Sigmoid colon (tissue), 7 donors: ENCODE measurements around the gene SHISA6. TPM values are rescaled to one million over a fixed set of nuclear protein-coding genes. Genes with fewer than 3 reads are reported as not detected.

ENCODE experiments used
- DNase-seq: peaks from one replicate; pipeline ENCODE4 v3.0.0-alpha.2; 2019
- H3K27ac ChIP-seq, 4 donors: fragments of 200-600 bp; sonication (generic); one replicate each; pipeline ENCODE4 v1.5.1; 2016 to 2019; ENCODE audit warnings: mild to moderate bottlenecking in 1 of 4
- H3K27me3 ChIP-seq, 3 donors: fragments of 200-600 bp; sonication (generic); one replicate each; pipeline ENCODE4 v1.5.1; 2019; ENCODE audit warnings: mild to moderate bottlenecking in 1 of 3
- H3K36me3 ChIP-seq, 4 donors: fragments of 200-600 bp; sonication (generic); one replicate each; pipeline ENCODE4 v1.5.1; 2016 to 2019
- H3K4me1 ChIP-seq, 4 donors: fragments of 200-600 bp; sonication (generic); one replicate each; pipeline ENCODE4 v1.5.1; 2017 to 2019
- H3K4me3 ChIP-seq, 4 donors: fragments of 200-600 bp; sonication (generic); one replicate each; pipeline ENCODE4 v1.5.1; 2017 to 2019; ENCODE audit warnings: mild to moderate bottlenecking in 2 of 4, moderate library complexity in 1 of 4
- H3K9me3 ChIP-seq, 4 donors: fragments of 200-600 bp in 3 of 4; sonication (generic) in 3 of 4; one replicate each; pipeline versions ENCODE4 v1.5.1 to v1.6.1; 2013 to 2019
- EP300 ChIP-seq, 4 donors: sonication (generic); formaldehyde crosslinking; IDR thresholded peaks; one replicate each; pipeline ENCODE4 v1.6.1; 2017; ENCODE audit warnings: antibody characterized with exemption in 4 of 4
- POLR2A ChIP-seq, 2 donors: fragments of 450-650 bp; IDR thresholded peaks; one replicate each; pipeline ENCODE4 v1.6.1; 2016; ENCODE audit warnings: antibody characterized with exemption in 2 of 2, mild to moderate bottlenecking in 2 of 2, moderate library complexity in 2 of 2
- POLR2AphosphoS5 ChIP-seq, 4 donors: sonication (generic); formaldehyde crosslinking; IDR thresholded peaks; one replicate each; pipeline ENCODE4 v1.6.1; 2017; ENCODE audit warnings: antibody characterized with exemption in 4 of 4
- WGBS, 2 donors: extraction: QIAGEN DNeasy Blood & Tissue Kit; methylation state at CpG; one replicate each; pipeline ENCODE4 v1.1.7; 2013; 5-methylcytosine and 5-hydroxymethylcytosine counted together
- intact Hi-C: fragments of 100-400 bp; cut with DNase I; formaldehyde crosslinking; loops from one replicate; pipeline ENCODE4 v1.15.1; 2023
- polyA plus RNA-seq, 3 donors: library from polyadenylated mRNA; stranded (reverse); fragments of 200-250 nt; gene quantifications; one replicate each; pipeline ENCODE4 v1.2.3, GENCODE V29; 2013
- total RNA-seq, 4 donors: library from RNA; depleted of rRNA; stranded (reverse); fragments of >200 nt; gene quantifications; one replicate each; pipeline ENCODE4 v1.1.0, GENCODE V29; 2016
- TF ChIP-seq, protein P1 (sequence below), 4 experiments: fragments of 450-650 bp in 3 of 4; fragments of 200-600 bp in 1 of 4; IDR thresholded peaks; one replicate each; pipeline ENCODE4 v1.5.1; 2016 to 2019; ENCODE audit warnings: antibody characterized with exemption in 4 of 4, mild to moderate bottlenecking in 3 of 4, moderate library complexity in 2 of 4
- donor health status: healthy with polysubstance abuse.
- donor health status: Bipolar disorder and iron deficiency.
- donor health status: healthy.

The SHISA6 gene
- total and polyA plus RNA-seq, 7 donors: under 0.01 to 1.1 (median 0.38) TPM; not detected in 1

DNA sequence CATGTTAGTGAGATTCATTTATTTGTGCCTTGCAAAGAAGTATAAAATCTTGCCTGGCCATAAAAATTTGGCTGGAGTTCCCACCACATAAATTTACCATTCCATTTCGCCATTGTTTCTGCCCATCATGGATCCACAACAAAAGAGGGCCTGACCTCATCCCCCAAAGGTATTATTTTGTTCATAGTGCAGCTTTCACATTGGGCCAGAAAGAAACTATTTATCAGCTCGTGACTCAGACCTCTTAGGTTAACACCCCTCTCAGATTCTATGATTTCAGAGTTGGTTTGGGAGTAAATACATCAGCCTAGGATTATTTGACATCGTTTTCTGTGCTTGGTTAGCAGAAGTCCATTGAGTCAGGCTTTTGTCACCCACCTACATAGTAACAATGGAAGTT is 108.1 kb downstream of the SHISA6 start:
- Histone ChIP-seq H3K27ac (no peak overlapping the region), H3K4me3 (no peak overlapping the region), H3K27me3 (no peaks in the 10 kb centered on the region), H3K4me1 (peaks cover 0 to 8% (median 3%) of the 10 kb centered on the region in 4 donors), H3K36me3 (no peaks in the 10 kb centered on the region), H3K9me3 (no peaks in the 10 kb centered on the region)
- intact Hi-C loops: loop anchor here (10.0 kb wide), 1 partner anchor 64 kb away; no protein-coding TSS in a partner anchor
- no peak for TF ChIP-seq POLR2AphosphoS5 (IDR thresholded peaks at IDR 0.05)
- no peak for TF ChIP-seq POLR2A (IDR thresholded peaks at IDR 0.05)
- TF ChIP-seq, protein P1, sequence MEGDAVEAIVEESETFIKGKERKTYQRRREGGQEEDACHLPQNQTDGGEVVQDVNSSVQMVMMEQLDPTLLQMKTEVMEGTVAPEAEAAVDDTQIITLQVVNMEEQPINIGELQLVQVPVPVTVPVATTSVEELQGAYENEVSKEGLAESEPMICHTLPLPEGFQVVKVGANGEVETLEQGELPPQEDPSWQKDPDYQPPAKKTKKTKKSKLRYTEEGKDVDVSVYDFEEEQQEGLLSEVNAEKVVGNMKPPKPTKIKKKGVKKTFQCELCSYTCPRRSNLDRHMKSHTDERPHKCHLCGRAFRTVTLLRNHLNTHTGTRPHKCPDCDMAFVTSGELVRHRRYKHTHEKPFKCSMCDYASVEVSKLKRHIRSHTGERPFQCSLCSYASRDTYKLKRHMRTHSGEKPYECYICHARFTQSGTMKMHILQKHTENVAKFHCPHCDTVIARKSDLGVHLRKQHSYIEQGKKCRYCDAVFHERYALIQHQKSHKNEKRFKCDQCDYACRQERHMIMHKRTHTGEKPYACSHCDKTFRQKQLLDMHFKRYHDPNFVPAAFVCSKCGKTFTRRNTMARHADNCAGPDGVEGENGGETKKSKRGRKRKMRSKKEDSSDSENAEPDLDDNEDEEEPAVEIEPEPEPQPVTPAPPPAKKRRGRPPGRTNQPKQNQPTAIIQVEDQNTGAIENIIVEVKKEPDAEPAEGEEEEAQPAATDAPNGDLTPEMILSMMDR (IDR thresholded peaks at IDR 0.05): no peak
- no peak for TF ChIP-seq EP300 (IDR thresholded peaks at IDR 0.05)
- 43 to 61% methylated on average over 3 of the region's 3 CpGs for WGBS, 2 donors
- DNase-seq: no peak

DNA sequence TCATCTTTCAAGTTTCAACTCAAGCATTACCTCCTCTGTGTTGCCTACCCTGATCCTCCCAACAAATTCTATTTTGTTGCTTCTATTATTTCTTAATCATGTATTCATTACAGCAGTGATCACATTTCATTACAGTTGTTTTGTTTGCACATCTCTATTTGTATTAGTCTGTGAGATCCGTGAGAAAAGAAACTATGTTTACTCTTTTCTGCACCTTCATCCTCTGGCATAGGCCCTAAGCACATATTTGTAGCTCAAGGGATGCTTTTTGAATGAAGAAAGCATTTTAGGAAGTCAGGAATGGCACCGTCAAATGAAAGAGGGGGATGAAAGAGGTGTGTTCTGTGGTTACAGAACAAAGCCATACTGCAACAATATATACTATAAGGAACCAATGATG is 110.5 kb downstream of the SHISA6 start:
- DNase-seq: no peak
- no peak overlapping the region for H3K27ac ChIP-seq
- TF ChIP-seq, protein P1 (IDR thresholded peaks at IDR 0.05): no peak
- TF ChIP-seq EP300 (IDR thresholded peaks at IDR 0.05) (no peak), POLR2A (IDR thresholded peaks at IDR 0.05) (no peak), POLR2AphosphoS5 (IDR thresholded peaks at IDR 0.05) (no peak)
- intact Hi-C loops: no loop called here
- H3K4me1 ChIP-seq: peaks cover 0 to 8% (median 3%) of the 10 kb centered on the region in 4 donors
- no peak overlapping the region for H3K4me3 ChIP-seq
- 63 to 72% methylated on average over 2 of the region's 2 CpGs for WGBS, 2 donors
- H3K36me3 ChIP-seq: no peaks in the 10 kb centered on the region
- no peaks in the 10 kb centered on the region for H3K9me3 ChIP-seq
- H3K27me3 ChIP-seq: no peaks in the 10 kb centered on the region

DNA sequence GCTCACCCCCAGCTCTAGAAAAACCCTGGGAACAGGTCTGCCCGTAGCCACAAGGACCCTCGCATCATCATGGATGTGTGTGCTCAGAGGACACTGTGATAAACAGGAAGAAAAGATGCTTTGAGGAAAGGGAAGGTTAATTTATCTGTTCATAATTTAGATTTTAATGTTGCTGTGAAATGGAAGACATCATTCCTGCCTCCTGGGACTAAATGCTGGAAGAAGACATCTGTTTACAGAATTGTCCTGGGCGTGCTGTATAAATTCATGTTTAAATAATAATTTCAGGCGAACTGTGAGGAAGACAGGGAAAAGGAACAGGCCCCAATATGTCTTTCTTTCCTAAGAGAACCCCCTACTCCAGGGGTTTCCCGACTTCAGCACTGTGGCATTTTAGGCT is 112.6 kb downstream of the SHISA6 start:
- intact Hi-C loops: no loop called here
- DNase-seq: no peak
- Histone ChIP-seq H3K27ac (no peak overlapping the region), H3K9me3 (no peaks in the 10 kb centered on the region), H3K36me3 (no peaks in the 10 kb centered on the region), H3K4me3 (no peak overlapping the region), H3K27me3 (no peaks in the 10 kb centered on the region), H3K4me1 (peaks cover 0 to 8% (median 3%) of the 10 kb centered on the region in 4 donors)
- TF ChIP-seq POLR2A (IDR thresholded peaks at IDR 0.05) (no peak), POLR2AphosphoS5 (IDR thresholded peaks at IDR 0.05) (no peak), EP300 (IDR thresholded peaks at IDR 0.05) (no peak)
- TF ChIP-seq, protein P1 (IDR thresholded peaks at IDR 0.05): no peak
- 68 to 82% methylated on average over 5 of the region's 5 CpGs for WGBS, 2 donors

DNA sequence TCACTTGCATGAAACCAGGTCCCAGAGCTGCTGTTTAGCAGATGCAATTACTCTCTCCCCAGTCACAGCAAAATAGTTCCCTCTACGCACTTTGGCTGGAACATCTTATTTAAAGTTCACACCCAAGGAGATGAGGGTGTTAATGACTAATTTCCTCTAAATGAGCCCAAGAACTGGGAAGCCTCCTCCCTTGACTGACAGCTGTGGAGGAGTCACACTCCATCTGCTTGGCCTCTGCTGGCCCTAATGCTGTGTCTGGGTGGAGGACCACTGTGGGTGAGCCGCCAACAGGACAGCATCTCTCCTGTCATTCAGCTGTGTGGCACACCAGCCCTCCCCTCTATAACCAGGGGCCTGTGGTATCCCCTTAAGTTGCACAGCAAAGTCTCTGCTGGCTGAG is 115.4 kb downstream of the SHISA6 start:
- no peak overlapping the region for H3K4me3 ChIP-seq
- DNase-seq: no peak
- no peaks in the 10 kb centered on the region for H3K4me1 ChIP-seq
- intact Hi-C loops: no loop called here
- H3K9me3 ChIP-seq: no peaks in the 10 kb centered on the region
- WGBS, 2 donors: 89% methylated on average over 2 of the region's 2 CpGs
- H3K27me3 ChIP-seq: no peaks in the 10 kb centered on the region
- H3K27ac ChIP-seq: no peak overlapping the region
- no peak for TF ChIP-seq EP300 (IDR thresholded peaks at IDR 0.05)
- TF ChIP-seq, protein P1 (IDR thresholded peaks at IDR 0.05): no peak
- no peak for TF ChIP-seq POLR2A (IDR thresholded peaks at IDR 0.05)
- TF ChIP-seq POLR2AphosphoS5 (IDR thresholded peaks at IDR 0.05): no peak
- no peaks in the 10 kb centered on the region for H3K36me3 ChIP-seq

DNA sequence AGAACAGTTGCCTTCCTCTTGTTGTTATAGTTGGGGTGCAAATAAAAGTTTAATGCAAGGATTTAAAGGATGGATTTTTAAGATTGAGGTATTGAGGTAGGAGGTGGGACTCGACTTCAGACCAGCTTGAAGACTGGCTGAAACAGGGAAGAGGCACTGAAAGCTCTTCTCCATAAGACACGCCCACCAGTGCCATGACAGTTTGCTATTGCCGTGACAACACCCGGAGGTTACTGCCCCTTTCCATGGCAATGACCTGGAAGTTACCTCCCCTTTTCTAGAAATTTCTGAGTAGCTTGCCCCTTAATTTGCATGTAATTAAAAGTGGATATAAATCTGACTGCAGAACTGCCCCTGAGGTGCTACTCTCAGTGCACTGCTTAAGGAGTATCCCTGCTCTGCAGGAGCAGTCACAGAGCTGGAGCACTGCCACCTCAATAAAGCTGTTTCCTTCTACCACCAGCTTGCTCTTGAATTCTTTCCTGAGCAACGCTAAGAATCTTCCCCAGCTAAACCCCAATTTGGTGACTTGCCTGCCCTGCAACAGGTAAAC is 122.6 kb downstream of the SHISA6 start:
- no peak overlapping the region for H3K27ac ChIP-seq
- no peaks in the 10 kb centered on the region for H3K36me3 ChIP-seq
- peaks cover 0 to 19% (median 6%) of the 10 kb centered on the region in 4 donors for H3K4me1 ChIP-seq
- H3K9me3 ChIP-seq: no peaks in the 10 kb centered on the region
- no peaks in the 10 kb centered on the region for H3K27me3 ChIP-seq
- intact Hi-C loops: no loop called here
- TF ChIP-seq POLR2A (IDR thresholded peaks at IDR 0.05) (no peak), POLR2AphosphoS5 (IDR thresholded peaks at IDR 0.05) (no peak), EP300 (IDR thresholded peaks at IDR 0.05) (no peak)
- TF ChIP-seq, protein P1 (IDR thresholded peaks at IDR 0.05): no peak
- DNase-seq: no peak
- WGBS, 2 donors: 46 to 59% methylated on average over 5 of the region's 5 CpGs
- no peak overlapping the region for H3K4me3 ChIP-seq
